ENCODE results near the gene ZC3H13.

DNA sequence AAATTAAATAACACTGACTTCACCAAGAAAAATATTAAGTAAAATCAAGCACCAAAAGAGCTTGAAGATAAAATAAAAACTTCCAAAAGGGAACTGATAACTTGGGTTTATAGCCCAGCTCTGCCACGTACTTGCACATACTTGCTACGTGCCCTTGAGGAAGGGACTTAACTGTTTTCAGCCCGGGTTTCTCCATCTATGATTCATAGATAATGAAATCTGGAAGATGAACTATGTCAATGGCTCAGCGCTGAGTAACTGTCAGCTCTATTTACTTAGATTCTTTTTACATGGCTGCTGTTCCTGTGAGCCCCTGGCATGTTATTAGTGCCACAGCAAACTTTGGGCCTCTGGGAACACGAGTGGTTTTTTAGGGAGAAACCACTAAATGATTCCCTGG lies 9.6 kb upstream of the ZC3H13 start:
- TF ChIP-seq, protein P1, sequence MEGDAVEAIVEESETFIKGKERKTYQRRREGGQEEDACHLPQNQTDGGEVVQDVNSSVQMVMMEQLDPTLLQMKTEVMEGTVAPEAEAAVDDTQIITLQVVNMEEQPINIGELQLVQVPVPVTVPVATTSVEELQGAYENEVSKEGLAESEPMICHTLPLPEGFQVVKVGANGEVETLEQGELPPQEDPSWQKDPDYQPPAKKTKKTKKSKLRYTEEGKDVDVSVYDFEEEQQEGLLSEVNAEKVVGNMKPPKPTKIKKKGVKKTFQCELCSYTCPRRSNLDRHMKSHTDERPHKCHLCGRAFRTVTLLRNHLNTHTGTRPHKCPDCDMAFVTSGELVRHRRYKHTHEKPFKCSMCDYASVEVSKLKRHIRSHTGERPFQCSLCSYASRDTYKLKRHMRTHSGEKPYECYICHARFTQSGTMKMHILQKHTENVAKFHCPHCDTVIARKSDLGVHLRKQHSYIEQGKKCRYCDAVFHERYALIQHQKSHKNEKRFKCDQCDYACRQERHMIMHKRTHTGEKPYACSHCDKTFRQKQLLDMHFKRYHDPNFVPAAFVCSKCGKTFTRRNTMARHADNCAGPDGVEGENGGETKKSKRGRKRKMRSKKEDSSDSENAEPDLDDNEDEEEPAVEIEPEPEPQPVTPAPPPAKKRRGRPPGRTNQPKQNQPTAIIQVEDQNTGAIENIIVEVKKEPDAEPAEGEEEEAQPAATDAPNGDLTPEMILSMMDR (IDR thresholded peaks at IDR 0.05 in 4 of 5, conservative IDR thresholded peaks at IDR 0.05 in 1 of 5), result no peak
- TF ChIP-seq POLR2A (IDR thresholded peaks at IDR 0.05), result no peak

Data from gastrocnemius medialis (tissue), 4 donors.